LNCAP (cell line): ENCODE data around the gene STEAP1B.

Source experiments
- TF ChIP-seq, protein P1 (sequence below): fragments of 450-650 bp; IDR thresholded peaks from 2 replicates; pipeline ENCODE4 v1.5.1; 2017; ENCODE audit warnings: mild to moderate bottlenecking

Gene STEAP1B

DNA sequence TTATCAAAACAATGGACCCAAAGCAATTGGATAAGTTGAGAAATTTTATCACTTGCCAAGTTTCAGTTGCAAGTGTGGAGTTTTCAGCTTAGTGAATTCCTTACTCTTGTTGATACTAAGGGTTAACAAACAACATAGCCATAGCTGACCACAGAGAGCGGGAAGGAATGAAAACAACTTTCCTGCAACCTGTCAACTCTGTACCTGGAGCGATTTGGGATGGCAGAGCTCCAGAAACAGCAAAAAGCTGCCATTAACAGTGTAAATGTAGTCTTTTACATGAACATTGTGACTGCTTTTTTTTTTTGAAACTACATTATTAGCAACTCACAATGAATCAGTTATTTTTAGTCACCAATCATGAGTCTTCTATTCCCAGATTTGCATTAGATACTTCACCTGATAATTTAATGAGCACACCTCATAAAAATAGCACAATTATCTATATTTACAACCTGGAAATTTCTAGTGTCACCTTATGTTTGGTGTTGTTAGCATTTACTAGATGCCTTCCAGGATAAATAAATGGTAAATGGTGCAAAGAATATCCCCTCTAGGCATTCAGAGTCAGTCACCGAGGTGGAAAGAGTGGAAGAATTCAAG, 95.5 kb downstream of the STEAP1B start:
- TF ChIP-seq, protein P1, sequence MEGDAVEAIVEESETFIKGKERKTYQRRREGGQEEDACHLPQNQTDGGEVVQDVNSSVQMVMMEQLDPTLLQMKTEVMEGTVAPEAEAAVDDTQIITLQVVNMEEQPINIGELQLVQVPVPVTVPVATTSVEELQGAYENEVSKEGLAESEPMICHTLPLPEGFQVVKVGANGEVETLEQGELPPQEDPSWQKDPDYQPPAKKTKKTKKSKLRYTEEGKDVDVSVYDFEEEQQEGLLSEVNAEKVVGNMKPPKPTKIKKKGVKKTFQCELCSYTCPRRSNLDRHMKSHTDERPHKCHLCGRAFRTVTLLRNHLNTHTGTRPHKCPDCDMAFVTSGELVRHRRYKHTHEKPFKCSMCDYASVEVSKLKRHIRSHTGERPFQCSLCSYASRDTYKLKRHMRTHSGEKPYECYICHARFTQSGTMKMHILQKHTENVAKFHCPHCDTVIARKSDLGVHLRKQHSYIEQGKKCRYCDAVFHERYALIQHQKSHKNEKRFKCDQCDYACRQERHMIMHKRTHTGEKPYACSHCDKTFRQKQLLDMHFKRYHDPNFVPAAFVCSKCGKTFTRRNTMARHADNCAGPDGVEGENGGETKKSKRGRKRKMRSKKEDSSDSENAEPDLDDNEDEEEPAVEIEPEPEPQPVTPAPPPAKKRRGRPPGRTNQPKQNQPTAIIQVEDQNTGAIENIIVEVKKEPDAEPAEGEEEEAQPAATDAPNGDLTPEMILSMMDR = no peak

DNA sequence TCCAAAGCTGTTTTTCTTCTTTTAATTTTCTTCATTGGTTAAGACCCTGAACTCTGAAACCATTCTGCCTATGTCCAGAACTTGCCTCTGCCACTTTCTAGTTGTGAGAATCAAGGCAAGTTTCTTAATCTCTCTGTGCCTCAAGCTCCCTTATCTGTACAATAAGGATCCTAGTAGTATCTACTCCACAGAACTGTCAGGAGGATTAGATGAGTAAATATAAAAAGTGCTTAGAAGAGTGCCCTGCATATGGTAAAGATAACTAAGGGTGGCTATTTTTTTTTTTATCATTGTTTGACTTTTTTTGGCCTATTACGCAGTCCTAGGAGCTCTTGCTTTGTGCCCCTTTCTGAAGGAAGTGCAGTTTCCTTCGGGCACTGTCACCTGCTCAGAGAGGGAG, 96.6 kb downstream of the STEAP1B start:
- TF ChIP-seq, protein P1 = no peak

DNA sequence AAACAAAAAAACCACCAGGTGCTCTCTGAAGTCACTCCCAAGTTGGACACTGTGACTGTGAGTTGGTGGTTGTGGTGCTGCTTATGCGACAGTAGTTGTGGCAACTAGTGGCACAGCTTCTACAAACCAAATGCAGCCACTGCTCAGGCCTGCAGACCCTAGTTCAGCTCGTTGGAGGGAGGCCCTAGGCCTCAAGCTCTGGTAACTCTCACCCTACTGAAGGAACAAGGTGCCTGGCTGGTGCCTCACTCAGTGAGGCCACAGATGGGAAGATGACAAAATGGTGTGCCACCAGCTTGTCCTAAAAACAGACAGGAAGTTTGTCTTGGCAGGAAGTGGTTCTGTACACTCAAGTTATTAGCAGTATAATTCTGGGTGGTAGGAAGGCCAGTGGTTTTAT, 97.7 kb downstream of the STEAP1B start:
- TF ChIP-seq, protein P1 = no peak

DNA sequence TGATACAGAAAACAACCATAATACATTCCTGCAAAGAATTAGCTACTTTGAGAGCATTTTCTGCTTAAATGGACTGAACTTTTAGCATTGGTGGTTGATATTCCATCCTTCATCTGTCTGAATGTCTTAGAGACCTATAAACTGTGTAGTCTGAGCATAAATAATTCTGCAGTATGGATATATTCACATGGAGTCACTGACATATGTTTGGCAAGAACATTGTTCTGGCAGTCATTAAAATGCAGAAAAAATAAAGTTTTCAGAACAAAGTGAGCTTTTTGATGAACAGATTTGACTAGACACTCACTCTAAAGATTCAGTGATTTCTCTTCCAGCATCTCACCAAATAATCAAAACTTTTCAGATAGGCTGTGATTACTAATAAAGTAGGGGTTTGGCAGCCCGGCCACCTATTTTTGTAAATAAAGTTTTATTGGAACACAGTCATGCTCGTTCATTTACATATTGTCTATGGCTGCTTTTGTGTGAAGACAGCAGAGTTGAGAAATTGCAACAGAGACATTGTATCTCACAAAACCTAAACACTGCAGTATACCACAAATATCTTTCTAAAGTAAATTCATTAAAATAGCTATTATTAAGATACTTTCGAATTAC, 98.9 kb downstream of the STEAP1B start:
- TF ChIP-seq, protein P1 = no peak

DNA sequence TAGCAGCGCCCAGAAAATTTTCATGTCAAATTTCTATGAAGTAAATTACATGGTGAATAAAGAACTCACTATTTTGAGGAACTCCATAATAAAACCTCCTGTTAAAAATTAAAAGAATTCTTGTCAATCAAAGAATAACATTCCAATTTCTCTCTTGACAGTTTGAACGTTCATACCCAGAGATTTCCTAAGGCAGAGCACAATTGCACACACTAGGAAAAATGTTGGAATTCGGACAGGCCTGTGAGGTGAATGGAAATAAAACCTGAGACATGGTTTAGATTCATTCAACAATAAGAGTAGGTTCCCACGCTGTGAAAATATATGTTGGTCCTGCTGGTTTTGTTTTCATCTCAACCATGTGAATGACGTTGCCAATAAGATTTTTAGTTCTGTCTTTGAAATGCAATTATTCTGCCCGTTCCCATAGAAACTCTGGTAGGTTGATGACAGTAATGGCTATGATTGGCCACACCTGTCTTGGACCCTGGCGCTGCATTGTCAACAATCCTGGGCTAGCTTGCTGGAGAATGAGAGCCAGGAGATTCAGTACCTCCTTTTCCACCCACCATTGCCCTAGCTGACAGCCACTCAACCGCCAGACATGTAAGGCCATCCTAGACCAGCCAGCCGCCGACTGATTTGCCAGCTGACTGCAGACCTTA, 99.7 kb downstream of the STEAP1B start:
- TF ChIP-seq, protein P1 = no peak

DNA sequence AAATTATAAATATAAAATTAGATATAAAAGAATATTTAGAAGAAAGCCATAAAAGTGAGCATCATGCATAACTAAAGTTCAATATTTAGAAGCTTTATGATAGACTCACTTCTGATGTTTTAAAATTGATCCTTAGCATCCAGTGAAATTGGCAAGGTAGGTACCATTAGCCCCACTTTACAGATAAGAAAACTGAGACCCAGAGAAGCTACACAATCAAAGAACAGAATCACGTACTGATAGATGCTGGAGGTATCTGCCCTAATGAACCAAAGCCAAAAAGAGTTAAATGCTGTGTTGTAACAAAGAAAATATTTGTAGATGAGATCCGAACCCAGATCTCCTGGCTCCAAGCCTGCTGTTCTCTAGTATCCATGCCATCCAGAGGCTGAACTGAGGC, 100.4 kb downstream of the STEAP1B start:
- TF ChIP-seq, protein P1 = no peak

DNA sequence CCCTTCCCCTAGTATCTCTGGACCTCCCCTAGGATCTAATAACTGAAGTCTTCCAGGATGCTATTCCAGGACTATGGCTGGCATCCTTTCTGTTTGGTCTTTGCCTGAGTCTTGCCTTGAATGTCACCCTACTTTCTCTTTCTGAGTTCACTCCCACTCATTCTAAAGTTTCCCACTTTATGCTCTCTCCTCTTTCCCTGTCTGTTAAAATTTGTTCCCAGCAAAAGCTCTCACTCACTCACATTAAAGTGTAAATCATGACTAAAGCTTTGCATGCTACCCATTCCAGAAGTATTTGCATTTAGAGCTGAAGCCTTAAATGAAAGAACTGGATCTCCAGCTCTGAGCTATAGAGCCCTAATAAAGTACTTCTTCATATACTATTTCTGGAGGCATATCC, 100.9 kb downstream of the STEAP1B start:
- TF ChIP-seq, protein P1 = no peak
